Activated CD4-positive, CD25-positive, alpha-beta regulatory T cell treated with anti-CD3 and anti-CD28 coated beads, Interleukin-2, amount 50 U/mL, for 72 hours (primary cell): Measurements from ENCODE around the gene ADCY10.
"Not testable (repeated sequence)": the region's sequence is repeated elsewhere in the genome, so short reads cannot be mapped to it uniquely, and the experiment has no call there.

ENCODE experiments used
- DNase-seq: peaks from one replicate; pipeline ENCODE4 v3.0.0; 2021

The ADCY10 gene

GRCh38 chr1:167882376-167882775, 31.6 kb downstream of the ADCY10 start:
- DNase-seq = no peak

- DNase-seq = no peak
These were observed 32.1 kb downstream of the ADCY10 start for GRCh38 chr1:167881786-167882185.

GRCh38 chr1:167881069-167881468, 32.9 kb downstream of the ADCY10 start:
- DNase-seq = no peak

GRCh38 chr1:167880580-167881021, 33.3 kb downstream of the ADCY10 start:
- DNase-seq = no peak

- DNase-seq = no peak
These were observed 34.4 kb downstream of the ADCY10 start for GRCh38 chr1:167879508-167879907.

- DNase-seq = no peak
These were observed 35.4 kb downstream of the ADCY10 start for GRCh38 chr1:167878372-167879160.

GRCh38 chr1:167876597-167877175, 37.2 kb downstream of the ADCY10 start:
- no peak for DNase-seq

- DNase-seq = no peak
These were observed 42.6 kb downstream of the ADCY10 start for GRCh38 chr1:167871331-167871730.

GRCh38 chr1:167869157-167870001, 44.6 kb downstream of the ADCY10 start:
- DNase-seq = not testable (repeated sequence)

GRCh38 chr1:167866739-167867414, 47.1 kb downstream of the ADCY10 start:
- DNase-seq = not testable (repeated sequence)

GRCh38 chr1:167866326-167866725, 47.6 kb downstream of the ADCY10 start:
- DNase-seq = not testable (repeated sequence)

GRCh38 chr1:167865804-167866308, 48.1 kb downstream of the ADCY10 start:
- not testable (repeated sequence) for DNase-seq

- DNase-seq = not testable (repeated sequence)
These were observed 48.7 kb downstream of the ADCY10 start for GRCh38 chr1:167865193-167865592.

GRCh38 chr1:167864392-167865032, 49.4 kb downstream of the ADCY10 start:
- DNase-seq = no peak

- no peak for DNase-seq
These were observed 50.0 kb downstream of the ADCY10 start for GRCh38 chr1:167863921-167864279.

GRCh38 chr1:167863191-167863920, 50.6 kb downstream of the ADCY10 start:
- not testable (repeated sequence) for DNase-seq

GRCh38 chr1:167862432-167863076, 51.4 kb downstream of the ADCY10 start:
- DNase-seq = no peak

- DNase-seq = no peak
These were observed 52.1 kb downstream of the ADCY10 start for GRCh38 chr1:167861664-167862381.

- no peak for DNase-seq
These were observed 53.6 kb downstream of the ADCY10 start for GRCh38 chr1:167860231-167860923.
